Anterior cingulate cortex (tissue), 58 donors: Measurements from ENCODE around the gene ZBBX.
"Not testable (repeated sequence)": the region's sequence is repeated elsewhere in the genome, so short reads cannot be mapped to it uniquely, and the experiment has no call there.

Experiments
- DNase-seq, 58 donors: peaks; one replicate each; lab custom pipeline; 2025; lab: John Stamatoyannopoulos, UW

The ZBBX gene, protein sequence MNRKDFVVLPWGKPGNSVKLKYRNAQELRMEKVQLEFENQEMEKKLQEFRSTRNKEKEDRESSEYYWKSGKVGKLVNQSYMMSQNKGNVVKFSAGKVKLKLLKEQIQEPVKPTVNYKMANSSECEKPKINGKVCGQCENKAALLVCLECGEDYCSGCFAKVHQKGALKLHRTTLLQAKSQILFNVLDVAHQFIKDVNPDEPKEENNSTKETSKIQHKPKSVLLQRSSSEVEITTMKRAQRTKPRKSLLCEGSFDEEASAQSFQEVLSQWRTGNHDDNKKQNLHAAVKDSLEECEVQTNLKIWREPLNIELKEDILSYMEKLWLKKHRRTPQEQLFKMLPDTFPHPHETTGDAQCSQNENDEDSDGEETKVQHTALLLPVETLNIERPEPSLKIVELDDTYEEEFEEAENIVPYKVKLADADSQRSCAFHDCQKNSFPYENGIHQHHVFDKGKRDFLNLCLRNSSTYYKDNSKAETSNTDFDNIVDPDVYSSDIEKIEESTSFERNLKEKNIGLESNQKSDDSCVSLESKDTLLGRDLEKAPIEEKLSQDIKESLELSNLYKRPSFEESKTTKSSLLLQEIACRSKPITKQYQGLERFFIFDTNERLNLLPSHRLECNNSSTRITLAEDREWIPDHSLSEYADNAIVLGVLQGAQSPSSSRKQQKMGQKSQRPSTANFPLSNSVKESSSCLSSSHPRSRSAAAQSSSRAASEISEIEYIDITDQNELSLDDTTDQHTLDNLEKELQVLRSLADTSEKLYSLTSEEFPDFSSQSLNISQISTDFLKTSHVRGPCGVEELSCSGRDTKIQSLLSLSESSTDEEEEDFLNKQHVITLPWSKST

DNA sequence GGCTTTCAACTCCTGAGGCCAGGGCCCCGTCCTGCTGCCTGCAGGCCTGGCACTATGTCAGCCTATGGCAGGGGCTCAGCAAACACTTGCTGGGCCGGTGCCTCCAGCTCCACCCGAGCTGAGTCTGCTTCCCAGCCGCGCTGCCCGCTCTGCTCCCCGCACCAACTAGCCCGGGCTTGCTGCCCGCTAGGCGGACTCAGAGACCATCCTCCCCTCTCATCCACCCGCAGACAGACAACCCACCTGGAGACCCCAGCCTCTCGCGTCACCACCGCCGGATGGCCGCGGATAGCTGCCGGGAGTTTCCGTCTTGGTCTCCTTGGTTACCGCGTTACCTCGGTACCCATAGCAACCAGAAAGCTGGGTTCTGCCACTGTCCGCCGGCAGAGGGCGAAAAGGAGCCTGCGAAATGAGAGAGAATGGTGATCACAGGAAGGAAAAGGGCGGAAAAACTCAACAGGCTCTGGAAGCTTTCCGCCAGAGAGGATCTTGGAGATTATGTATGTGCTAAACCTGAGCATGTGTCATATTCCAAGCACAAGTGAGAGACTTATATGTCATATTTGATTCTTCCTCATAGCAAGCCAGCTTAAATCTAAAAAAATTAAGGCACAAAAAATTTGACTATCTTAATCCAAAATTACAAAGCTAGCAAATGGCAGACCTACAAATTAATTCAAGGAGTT, at the start of gene ZBBX:
Gene ZBBX, minus strand, starts transcription at position 294 of the 686 bp plus-strand sequence. CDS start 7,396 bp downstream, outside the sequence.
- DNase-seq = peak; percentile 28 to 92 (median 80)

DNA sequence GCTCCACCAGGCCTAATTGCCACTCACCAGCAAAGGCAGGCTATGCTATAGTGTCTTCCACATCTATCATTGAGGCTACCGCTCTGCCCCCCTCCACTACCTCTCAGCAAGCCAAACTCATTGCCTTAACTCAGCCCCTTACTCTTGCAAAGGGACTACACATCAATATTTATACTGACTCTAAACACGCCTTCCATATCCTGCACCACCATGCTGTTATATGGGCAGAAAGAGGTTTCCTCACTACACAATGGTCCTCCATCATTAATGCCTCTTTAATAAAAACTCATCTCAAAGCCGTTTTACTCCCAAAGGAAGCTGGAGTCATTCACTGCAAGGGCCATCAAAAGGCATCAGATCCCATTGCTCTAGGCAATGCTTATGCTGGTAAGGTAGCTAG, 46.9 kb upstream of the ZBBX start:
- DNase-seq = not testable (repeated sequence)

DNA sequence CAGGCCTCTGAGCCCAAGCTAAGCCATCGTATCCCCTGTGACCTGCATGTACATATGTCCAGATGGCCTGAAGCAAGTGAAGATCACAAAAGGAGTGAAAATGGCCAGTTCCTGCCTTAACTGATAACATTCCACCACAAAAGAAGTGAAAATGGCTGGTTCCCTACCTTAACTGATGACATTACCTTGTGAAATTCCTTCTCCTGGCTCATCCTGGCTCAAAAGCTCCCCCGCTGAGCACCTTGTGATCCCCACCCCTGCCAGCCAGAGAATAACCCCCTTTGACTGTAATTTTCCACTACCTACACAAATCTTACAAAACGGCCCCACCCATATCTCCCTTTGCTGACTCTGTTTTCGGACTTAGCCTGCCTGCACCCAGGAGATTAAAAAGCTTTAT, 42.3 kb upstream of the ZBBX start:
- not testable (repeated sequence) for DNase-seq

DNA sequence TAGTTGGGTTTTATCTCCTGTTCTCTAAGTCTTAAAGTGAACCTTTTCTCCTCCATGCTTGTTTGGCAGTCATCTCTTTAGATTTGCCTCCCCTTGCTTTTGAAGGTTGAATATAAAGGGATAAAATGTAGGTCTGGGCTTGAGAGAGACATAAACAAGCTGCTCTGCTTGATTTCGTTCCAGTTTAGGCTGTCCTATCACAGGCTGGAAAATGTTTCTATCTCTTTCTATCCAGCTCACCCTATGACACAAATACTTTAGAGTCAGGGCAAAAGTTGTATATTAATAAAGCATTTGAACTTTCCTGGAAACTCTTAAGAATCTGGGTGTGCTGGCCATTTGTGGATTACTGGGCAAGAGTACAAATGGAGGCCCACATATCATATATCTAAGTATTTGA, 29.5 kb upstream of the ZBBX start:
- no peak for DNase-seq

DNA sequence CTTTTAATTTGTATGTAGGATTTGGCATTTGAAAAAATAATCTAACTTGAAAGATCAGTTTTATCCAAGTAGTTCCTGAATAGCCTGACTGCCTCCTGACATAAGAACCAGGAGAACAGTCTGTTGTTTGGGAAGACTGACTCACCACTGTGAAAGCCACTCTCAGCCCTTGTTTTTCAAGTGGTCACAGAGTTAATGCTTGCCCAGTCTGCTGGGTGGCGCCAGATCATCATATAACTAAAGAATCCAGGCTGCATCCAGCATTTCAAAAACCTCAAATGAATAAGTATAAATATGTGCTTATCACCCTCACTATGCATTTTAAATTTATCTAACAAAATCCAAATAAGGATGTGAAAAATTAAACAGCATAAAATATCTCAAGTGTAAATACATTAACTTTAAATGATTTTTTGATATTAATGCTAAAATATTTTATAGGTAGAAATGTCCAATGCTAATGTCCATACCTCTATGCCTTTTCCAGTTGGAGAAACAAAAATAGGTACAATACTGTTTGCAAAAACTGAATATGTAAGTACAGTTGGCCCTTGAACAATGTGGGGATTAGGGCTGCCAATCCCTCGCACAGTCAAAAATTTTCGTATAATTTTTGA, 26.9 kb upstream of the ZBBX start:
- peak in 50 of 58 donors; percentile 1 to 83 (median 42) for DNase-seq

DNA sequence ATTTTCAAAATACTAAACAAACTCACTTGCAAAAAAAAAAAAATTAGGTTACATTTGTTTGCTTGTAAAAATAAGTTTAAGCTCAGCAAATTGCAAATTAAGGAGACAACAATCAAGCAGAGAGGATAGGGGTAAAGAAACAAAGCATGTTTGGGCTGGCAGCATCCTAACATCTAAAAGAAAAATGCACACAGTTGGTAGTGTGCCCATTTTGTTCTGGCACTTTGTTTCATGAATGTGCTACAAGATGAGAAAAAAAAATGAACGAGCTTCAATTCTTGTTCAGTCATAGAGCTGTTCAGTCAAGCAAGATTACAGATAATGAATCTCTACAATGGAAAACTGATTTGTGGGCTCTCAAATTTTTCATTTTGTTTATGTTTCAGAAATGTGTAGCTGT, 17.7 kb upstream of the ZBBX start:
- DNase-seq = no peak

DNA sequence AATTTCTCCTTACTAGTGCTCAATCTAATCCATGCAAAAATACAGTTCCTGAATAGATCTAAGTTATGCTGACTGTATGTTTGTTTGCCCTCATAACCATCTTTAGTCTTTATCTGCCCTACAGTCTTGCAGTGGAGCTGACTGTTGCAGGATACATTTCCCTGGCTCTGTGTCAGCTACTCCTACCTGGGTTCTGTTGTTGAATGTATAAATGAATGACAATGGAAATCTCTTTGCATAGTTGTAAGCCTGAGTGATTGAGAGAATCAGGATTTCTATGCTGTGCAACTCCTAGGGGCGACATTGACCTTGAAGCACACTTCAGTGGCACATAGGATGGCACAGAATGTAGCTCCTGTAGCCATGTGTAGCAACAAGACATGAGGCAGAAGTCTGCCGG, 16.0 kb upstream of the ZBBX start:
- no peak for DNase-seq

DNA sequence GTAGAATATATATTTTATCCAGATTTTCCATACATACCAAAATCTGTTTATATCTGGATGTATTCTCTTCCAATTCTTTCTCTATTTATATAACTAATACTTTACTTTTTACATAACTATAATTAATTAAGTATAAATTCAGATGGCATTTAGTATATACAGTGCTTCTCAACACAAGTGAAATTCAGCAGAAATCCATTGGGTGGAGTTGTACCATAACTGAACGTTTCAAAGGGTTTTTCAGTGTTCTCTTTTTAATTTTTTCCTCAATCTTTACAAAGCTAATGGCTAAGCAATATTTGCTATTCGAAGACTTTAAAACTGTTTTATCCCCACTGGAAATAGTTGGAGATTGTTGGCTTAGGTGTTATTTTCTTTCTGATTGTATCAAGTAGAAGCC, 13.9 kb upstream of the ZBBX start:
- no peak for DNase-seq

DNA sequence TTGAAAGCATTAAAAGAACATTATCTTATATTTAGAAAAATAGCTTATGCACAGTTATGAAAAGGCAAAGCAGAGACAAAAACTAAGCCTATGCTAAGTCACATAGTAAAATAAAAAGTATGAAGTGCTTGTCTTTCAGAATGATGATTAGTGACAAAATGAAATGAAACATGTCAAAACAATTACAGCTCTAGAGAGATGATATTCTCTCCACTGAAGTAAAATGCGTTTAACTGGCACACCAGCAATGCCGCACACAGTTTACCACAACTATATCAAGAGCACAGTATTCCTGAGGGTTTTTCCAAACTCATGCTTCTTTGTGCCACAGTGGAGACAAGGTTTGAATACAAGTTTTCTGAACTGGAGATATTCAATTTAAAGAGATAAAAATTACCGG, 2.1 kb upstream of the ZBBX start:
- DNase-seq = no peak

DNA sequence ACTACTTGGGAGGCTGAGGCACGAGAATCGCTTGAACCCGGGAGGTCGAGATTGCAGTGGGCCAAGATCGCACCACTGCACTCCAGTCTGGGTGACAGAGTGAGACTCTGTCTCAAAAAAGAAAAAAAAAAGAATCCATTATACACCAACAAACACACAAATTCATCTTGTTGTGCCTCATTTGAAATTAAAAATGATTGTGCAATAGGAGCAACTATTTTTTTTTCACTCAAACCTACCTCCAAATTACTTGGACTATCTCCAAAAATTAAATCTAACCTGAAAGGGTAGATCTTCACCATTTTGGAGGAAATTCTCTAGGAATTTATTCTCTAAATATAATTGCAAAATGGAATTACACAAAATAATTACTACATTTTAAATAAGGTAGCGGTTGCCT, 4.6 kb downstream of the ZBBX start:
- no peak for DNase-seq

DNA sequence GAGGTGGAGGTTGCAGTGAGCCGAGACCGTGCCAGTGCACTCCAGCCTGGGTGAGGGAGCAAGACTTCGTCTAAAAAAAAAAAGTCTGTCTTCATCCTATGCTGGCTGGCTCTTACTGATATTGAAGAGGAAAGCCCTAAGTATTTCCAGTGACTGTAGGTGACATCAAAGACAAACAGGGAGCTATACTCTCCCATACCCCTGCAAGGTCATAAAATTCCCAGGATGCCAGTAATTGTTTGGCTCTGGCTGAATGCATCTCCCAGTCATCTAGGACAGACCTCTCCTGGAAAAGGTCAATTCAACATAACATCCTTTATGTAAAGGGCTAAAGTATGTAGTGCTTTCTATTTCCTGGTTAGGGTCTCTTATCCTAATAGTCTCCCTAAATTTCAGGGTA, 8.0 kb downstream of the ZBBX start:
- no peak for DNase-seq

DNA sequence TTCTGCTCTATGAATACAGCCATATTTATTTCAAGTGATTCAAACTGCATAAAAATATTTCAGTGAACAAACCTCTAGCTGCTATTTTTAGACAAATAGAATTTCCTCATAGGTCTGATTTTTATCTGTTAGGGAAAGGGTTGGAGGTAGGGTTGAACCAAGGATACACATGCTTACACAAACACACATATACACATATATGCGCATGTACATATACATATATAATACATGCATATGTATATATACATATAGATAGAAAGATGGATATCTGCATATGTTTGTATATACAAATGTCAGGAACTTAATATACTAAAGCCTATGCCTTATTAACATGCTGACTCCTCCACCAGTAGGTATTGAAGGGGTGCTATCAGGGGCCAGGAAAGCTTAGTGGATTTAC, 18.1 kb downstream of the ZBBX start:
- DNase-seq = no peak

DNA sequence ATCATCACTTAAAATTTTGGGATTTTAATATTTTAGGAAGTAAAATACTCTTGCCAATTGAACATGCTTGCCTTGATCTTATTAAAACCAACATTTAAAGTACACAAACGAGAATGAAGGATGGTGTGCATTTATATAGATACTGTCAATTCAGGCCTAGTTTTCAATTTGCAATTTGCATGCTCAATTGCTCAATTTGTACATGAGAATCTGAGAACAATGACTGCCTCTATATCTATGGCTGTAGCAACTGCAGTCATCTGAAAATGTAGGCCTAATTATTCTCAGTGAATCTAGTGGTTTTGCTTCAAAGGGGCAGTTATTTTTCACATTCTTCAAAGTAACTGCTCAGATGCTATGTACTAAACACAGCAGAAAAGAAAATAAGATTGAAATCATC, 18.8 kb downstream of the ZBBX start:
- DNase-seq = peak in 1 of 58 donors; percentile 0

DNA sequence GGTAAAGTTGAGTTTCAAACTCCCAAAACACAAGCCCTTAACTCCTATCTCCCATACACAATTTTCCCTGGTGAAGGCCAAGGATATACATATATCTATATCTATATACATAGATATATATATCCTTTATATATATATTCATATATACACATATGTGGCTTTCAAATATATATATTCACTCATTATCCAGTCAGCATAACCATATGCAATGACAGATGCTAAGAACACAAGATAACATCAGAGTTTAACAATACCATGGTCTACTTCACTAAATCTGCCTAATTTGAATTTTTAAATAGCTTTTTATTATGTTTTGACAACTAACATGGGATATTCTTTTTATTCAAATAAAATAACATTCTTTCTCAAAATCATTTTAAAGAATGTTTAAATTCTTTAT, 24.7 kb downstream of the ZBBX start:
- no peak for DNase-seq

DNA sequence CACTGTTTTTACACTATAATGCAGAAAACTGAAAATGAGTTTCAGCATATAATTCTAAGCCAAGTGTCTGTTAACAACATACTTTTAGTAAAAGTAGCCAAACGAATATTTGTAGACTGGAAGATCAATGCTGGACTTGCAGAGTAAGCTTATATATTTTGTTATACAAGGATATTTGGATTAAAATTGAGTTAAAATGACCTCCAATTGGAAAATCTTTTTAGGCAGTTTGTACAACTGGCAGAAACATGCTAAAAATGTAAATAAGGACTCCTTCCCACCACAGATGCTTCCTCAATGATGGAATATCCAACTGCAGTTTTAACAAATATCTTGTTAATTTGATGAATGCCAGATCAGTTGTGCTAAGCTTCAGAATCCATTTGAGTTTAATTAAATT, 25.3 kb downstream of the ZBBX start:
- no peak for DNase-seq

DNA sequence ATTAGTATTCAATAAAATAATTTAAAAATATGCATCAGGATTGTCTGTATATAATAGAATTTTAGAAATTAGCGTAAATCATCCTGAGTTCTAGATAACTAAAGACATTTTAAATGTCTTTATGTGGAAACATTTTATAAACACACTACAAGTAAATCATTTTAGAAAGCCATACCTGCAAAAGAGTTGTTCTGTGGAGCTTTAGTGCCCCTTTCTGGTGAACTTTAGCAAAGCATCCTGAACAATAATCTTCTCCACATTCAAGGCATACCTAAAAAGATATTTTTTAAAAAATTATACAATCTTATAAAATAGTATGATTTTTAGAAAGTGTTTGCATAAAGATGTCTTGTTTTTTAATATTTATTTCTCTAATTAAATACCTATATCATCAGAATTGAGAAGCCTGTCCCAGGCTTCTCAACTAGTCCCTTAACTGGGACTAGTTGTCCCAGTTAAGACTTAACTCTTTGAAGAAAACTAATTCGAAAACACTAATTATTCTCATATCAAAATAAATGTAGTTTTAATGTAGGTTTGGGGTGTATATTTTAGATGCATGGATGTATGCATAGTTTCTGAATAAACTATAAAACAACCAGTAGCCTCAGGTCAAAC, 29.7 kb downstream of the ZBBX start:
- DNase-seq = peak in 1 of 58 donors; percentile 9

DNA sequence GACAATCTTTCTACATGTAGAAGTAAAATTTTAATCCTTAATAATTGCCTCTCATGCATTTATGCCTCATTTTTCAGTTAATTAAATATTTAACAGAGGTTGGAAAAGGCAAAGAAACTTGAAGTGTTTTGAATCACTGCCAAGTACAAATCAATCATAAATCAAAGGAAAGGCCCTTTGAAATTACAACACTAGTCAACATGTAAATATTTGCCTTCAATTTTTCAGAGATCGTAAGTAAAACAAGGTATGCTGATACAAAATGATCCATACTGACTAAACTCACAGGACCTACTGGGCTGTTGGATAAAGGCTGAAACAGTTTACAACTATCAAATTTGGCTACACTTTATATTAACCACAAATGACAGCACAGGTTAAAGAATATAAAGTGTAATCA, 33.9 kb downstream of the ZBBX start:
- no peak for DNase-seq

DNA sequence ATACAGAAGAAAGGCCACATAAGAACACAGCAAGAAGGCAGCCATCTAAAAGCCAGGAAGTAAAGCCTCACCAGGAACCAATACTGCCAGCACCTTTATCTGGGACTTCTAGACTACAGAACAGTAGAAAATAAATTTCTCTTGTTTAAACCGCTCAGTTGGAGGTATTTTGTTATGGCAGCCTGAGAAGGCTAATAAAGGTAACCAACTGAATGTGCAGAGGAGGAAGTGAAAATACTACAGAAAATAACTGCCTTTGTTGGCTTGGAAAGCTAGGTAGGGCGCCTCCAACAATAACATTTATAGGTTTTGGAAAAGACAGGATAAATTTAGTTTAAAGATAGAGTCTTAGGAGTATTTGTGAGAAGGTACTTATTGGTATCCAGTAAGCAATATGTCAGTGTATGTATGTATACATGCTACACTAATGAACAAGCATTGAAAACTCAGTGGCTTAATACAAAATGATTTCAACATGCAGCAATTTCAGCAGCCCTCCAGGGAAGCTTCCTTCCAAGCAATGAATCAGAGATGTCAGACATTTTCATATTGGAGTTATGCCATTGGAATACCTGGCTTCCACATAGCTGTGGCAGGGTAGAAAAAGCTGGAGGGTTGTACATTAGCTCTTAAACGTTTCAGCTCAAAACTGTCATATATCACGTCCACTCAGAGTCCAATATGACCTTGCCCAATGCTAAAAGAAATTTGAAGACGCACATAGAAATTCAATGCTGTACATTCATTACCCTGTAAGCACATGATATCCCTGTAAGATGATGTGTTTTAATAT, 48.9 kb downstream of the ZBBX start:
- DNase-seq = no peak

DNA sequence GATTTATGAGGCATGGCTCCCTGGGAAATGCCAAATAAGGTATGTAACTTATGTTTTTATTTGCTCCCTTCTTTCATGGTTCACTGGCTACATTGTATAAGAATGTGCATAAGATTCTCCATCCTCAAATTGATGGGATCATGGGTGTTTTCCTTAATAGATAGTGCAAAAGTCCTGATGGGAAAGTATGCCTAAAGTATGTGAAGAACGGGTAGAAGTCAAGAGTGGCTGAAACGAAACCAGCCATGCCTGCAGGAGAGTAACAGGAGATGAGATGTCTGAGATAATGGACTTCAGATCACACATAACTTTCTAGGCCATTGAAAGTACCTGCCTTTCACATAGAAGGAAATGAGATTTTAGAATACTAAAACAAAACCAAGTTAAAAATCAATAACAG, 56.5 kb downstream of the ZBBX start:
- no peak for DNase-seq
